GOT3 (cell line): Measurements from ENCODE around the gene BTBD6.

Source experiments
- DNase-seq: peaks from one replicate; lab custom pipeline; 2025; ENCODE audit warnings: mixed read lengths; lab: John Stamatoyannopoulos, UW

BTBD6 gene

GRCh38 chr14:105229099-105229655 is 19.2 kb upstream of the BTBD6 start:
- DNase-seq: no peak

GRCh38 chr14:105240811-105241576 is 7.3 kb upstream of the BTBD6 start:
- DNase-seq: no peak

- no peak for DNase-seq
Measured at GRCh38 chr14:105241641-105242040, 6.7 kb upstream of the BTBD6 start.

- no peak for DNase-seq
Measured at GRCh38 chr14:105244334-105244733, 4.0 kb upstream of the BTBD6 start.

GRCh38 chr14:105247026-105247425 is 1.3 kb upstream of the BTBD6 start:
- no peak for DNase-seq

GRCh38 chr14:105247715-105248367 is 492 bp upstream of the BTBD6 start:
- no peak for DNase-seq

- DNase-seq: no peak
Measured at GRCh38 chr14:105249182-105250007, 1.1 kb downstream of the BTBD6 start.

- DNase-seq: no peak
Measured at GRCh38 chr14:105250008-105250366, 1.7 kb downstream of the BTBD6 start.

- DNase-seq: no peak
Measured at GRCh38 chr14:105250986-105251385, 2.7 kb downstream of the BTBD6 start.

- DNase-seq: no peak
Measured at GRCh38 chr14:105251920-105252319, 3.6 kb downstream of the BTBD6 start.

- DNase-seq: no peak
Measured at GRCh38 chr14:105252552-105253328, 4.4 kb downstream of the BTBD6 start.

GRCh38 chr14:105253329-105253682 is 5.0 kb downstream of the BTBD6 start:
- no peak for DNase-seq

GRCh38 chr14:105255021-105255507 is 6.7 kb downstream of the BTBD6 start:
- DNase-seq: no peak

- no peak for DNase-seq
Measured at GRCh38 chr14:105256292-105256960, 8.1 kb downstream of the BTBD6 start.

GRCh38 chr14:105257464-105257863 is 9.1 kb downstream of the BTBD6 start:
- DNase-seq: no peak

GRCh38 chr14:105258846-105259245 is 10.5 kb downstream of the BTBD6 start:
- no peak for DNase-seq

GRCh38 chr14:105260959-105261358 is 12.6 kb downstream of the BTBD6 start:
- DNase-seq: no peak

GRCh38 chr14:105261781-105262180 is 13.4 kb downstream of the BTBD6 start:
- DNase-seq: no peak

GRCh38 chr14:105267820-105268548 is 19.7 kb downstream of the BTBD6 start:
- no peak for DNase-seq

- no peak for DNase-seq
Measured at GRCh38 chr14:105268736-105269354, 20.5 kb downstream of the BTBD6 start.
